Erythroblast (primary cell): ENCODE results near the gene ALDH16A1.

Experiments
- GATA1 ChIP-seq: IDR thresholded peaks from 2 replicates; pipeline ENCODE4 v1.6.1; 2011; ENCODE audit warnings: low read depth, mild to moderate bottlenecking, control low read depth, low read length, moderate library complexity
- POLR2A ChIP-seq: IDR thresholded peaks from 2 replicates; pipeline ENCODE4 v1.6.1; 2011; ENCODE audit warnings: mild to moderate bottlenecking, low read length

GRCh38 chr19:49468746-49469447 lies 15.9 kb downstream of the ALDH16A1 start:
- TF ChIP-seq POLR2A (no peak), GATA1 (no peak)
